Stimulated activated CD4-positive, alpha-beta T cell treated with anti-CD3 and anti-CD28 coated beads, Interleukin-1b, Interleukin-23, amount 100 ng/mL, for 48 hours (primary cell): ENCODE measurements around the gene POMT1.
A peak's percentile ranks its signal among the peaks of the same experiment; 100 is the strongest.

Experiments
- DNase-seq: peaks from one replicate; pipeline ENCODE4 v3.0.0-alpha.2; 2020

The POMT1 gene

GRCh38 chr9:131476777-131477345 is 25.9 kb upstream of the POMT1 start:
- DNase-seq, result no peak

GRCh38 chr9:131477367-131477766 is 25.4 kb upstream of the POMT1 start:
- DNase-seq, result no peak

- DNase-seq, result no peak
Observed at GRCh38 chr9:131477816-131478419, 24.8 kb upstream of the POMT1 start.

- peak; percentile 35 for DNase-seq
Observed at GRCh38 chr9:131478421-131478868, 24.3 kb upstream of the POMT1 start.

- no peak for DNase-seq
Observed at GRCh38 chr9:131478911-131479310, 23.8 kb upstream of the POMT1 start.

GRCh38 chr9:131480258-131480657 is 22.5 kb upstream of the POMT1 start:
- DNase-seq, result peak; percentile 19

GRCh38 chr9:131481441-131482342 is 21.0 kb upstream of the POMT1 start:
- no peak for DNase-seq

GRCh38 chr9:131482343-131483006 is 20.2 kb upstream of the POMT1 start:
- DNase-seq, result no peak

- DNase-seq, result no peak
Observed at GRCh38 chr9:131483319-131484050, 19.2 kb upstream of the POMT1 start.

- no peak for DNase-seq
Observed at GRCh38 chr9:131484051-131484445, 18.7 kb upstream of the POMT1 start.

GRCh38 chr9:131484560-131485185 is 18.0 kb upstream of the POMT1 start:
- no peak for DNase-seq

- no peak for DNase-seq
Observed at GRCh38 chr9:131485206-131485605, 17.5 kb upstream of the POMT1 start.

- DNase-seq, result no peak
Observed at GRCh38 chr9:131485728-131486422, 16.8 kb upstream of the POMT1 start.

- DNase-seq, result no peak
Observed at GRCh38 chr9:131487001-131487400, 15.7 kb upstream of the POMT1 start.

- no peak for DNase-seq
Observed at GRCh38 chr9:131487621-131488031, 15.1 kb upstream of the POMT1 start.

GRCh38 chr9:131490514-131490913 is 12.2 kb upstream of the POMT1 start:
- no peak for DNase-seq

GRCh38 chr9:131491001-131491710 is 11.6 kb upstream of the POMT1 start:
- no peak for DNase-seq

- DNase-seq, result no peak
Observed at GRCh38 chr9:131492070-131492469, 10.6 kb upstream of the POMT1 start.

GRCh38 chr9:131494296-131494870 is 8.3 kb upstream of the POMT1 start:
- no peak for DNase-seq

GRCh38 chr9:131495785-131496184 is 6.9 kb upstream of the POMT1 start:
- no peak for DNase-seq
